GM13977 (cell line): Measurements from ENCODE around the gene ZNF839.

Experiments
- DNase-seq: peaks from one replicate; pipeline ENCODE4 v3.0.0; 2012; ENCODE audit warnings: low spot score
- in situ Hi-C: fragments of 300-500 bp; cut with MboI; formaldehyde crosslinking; loops from one replicate; pipeline ENCODE4 v1.12.0; 2022; ENCODE audit warnings: low sequenced_read_pairs, low pct_unique_long_range_greater_than_20kb, mixed read lengths, inconsistent platforms; ENCODE audit not compliant: unreplicated experiment
- TF ChIP-seq, protein P1 (sequence below): IDR thresholded peaks from 2 replicates; pipeline ENCODE4 v1.5.1; 2012; ENCODE audit warnings: mild to moderate bottlenecking, control low read depth; ENCODE audit not compliant: insufficient read depth; ENCODE audit errors: extremely low read depth, missing control alignments

The ZNF839 gene

GRCh38 chr14:102317564-102318248, 1.8 kb upstream of the ZNF839 start:
- no peak for DNase-seq
- TF ChIP-seq, protein P1, sequence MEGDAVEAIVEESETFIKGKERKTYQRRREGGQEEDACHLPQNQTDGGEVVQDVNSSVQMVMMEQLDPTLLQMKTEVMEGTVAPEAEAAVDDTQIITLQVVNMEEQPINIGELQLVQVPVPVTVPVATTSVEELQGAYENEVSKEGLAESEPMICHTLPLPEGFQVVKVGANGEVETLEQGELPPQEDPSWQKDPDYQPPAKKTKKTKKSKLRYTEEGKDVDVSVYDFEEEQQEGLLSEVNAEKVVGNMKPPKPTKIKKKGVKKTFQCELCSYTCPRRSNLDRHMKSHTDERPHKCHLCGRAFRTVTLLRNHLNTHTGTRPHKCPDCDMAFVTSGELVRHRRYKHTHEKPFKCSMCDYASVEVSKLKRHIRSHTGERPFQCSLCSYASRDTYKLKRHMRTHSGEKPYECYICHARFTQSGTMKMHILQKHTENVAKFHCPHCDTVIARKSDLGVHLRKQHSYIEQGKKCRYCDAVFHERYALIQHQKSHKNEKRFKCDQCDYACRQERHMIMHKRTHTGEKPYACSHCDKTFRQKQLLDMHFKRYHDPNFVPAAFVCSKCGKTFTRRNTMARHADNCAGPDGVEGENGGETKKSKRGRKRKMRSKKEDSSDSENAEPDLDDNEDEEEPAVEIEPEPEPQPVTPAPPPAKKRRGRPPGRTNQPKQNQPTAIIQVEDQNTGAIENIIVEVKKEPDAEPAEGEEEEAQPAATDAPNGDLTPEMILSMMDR, result no peak
- in situ Hi-C loops, result loop anchor here (25.0 kb wide), 2 partner anchors 355 to 605 kb away; partner anchors contain the start of gene DYNC1H1

GRCh38 chr14:102318781-102319276, 717 bp upstream of the ZNF839 start:
- in situ Hi-C loops, result loop anchor here (25.0 kb wide), 2 partner anchors 357 to 607 kb away; partner anchors contain the start of gene DYNC1H1
- TF ChIP-seq, protein P1, result no peak
- no peak for DNase-seq

- TF ChIP-seq, protein P1, result no peak
- in situ Hi-C loops, result loop anchor here (25.0 kb wide), 2 partner anchors 358 to 608 kb away; partner anchors contain the start of gene DYNC1H1
- DNase-seq, result peak; percentile 60
These were observed 601 bp downstream of the ZNF839 start for GRCh38 chr14:102320033-102320660.

DNA sequence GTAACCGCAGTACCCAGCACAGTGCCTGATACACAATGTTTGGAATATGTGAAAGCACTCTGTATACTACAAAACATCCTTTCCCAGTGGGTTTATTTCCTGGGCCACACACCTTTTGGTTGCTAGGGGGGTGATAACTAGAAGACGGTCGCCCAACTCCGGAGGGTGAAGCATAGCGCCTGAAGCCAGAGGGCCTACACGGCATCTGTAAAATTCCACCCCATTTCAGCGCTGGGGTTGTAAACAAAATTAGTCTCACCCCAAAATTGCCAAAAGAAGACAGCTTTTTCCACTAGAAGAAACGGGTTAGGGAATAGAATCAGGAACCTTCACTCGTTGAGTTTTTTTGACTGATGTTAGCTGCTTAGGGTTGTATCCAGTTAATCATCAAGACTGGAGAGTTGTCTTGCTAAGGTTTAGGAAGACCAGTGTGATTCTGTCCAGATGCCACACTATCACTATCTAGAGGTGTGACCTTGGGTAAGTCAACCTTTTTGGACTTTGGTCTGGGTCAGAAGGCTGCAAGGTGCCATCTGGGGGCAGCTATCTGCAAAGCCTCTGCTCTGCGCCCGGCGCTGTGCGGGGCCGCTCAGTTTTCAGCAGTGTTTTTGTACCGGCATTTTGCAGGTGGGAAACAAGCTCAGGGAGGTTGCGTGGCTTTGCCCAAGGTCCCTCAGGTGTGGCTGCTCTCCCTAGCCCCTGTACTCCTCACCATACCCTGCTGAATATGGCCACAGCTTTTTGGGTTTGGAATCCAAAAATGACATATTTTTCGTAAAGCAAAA, 1.3 kb downstream of the ZNF839 start:
- TF ChIP-seq, protein P1, result no peak
- in situ Hi-C loops, result loop anchor here (25.0 kb wide), 2 partner anchors 359 to 609 kb away; partner anchors contain the start of gene DYNC1H1
- no peak for DNase-seq

GRCh38 chr14:102321456-102322422, 2.2 kb downstream of the ZNF839 start:
- in situ Hi-C loops, result loop anchor here (25.0 kb wide), 2 partner anchors 359 to 609 kb away; partner anchors contain the start of gene DYNC1H1
- TF ChIP-seq, protein P1, result no peak
- no peak for DNase-seq
